Measurements from ENCODE around the gene CCDC12.
"Not testable (repeated sequence)": the region's sequence is repeated elsewhere in the genome, so short reads cannot be mapped to it uniquely, and the experiment has no call there.

Gene CCDC12

GRCh38 chr3:46970391-46971091 lies 6.0 kb downstream of the CCDC12 start:
- DNase-seq (ENCODE audit: low read depth), result no peak
- H3K4me3 ChIP-seq (ENCODE audit: low read depth, low read length), result no peak overlapping the region
- TF ChIP-seq CTCF (conservative IDR thresholded peaks at IDR 0.05; ENCODE audit: low read depth, low read length), result no peak

- no peak for DNase-seq (ENCODE audit: low read depth)
- no peak for TF ChIP-seq CTCF (conservative IDR thresholded peaks at IDR 0.05; ENCODE audit: low read depth, low read length)
These were observed 7.6 kb downstream of the CCDC12 start for GRCh38 chr3:46968783-46969428.

GRCh38 chr3:46966811-46967210 lies 9.7 kb downstream of the CCDC12 start:
- no peak overlapping the region for H3K4me3 ChIP-seq (ENCODE audit: low read depth, low read length)
- no peak for DNase-seq (ENCODE audit: low read depth)
- no peak for TF ChIP-seq CTCF (conservative IDR thresholded peaks at IDR 0.05; ENCODE audit: low read depth, low read length)

More at GRCh38 chr3:46968783-46969428, 7.6 kb downstream of the CCDC12 start:
- no peak overlapping the region for H3K4me3 ChIP-seq (ENCODE audit: low read depth, low read length)

- no peak for TF ChIP-seq CTCF (conservative IDR thresholded peaks at IDR 0.05; ENCODE audit: low read depth, low read length)
- DNase-seq (ENCODE audit: low read depth), result no peak
- no peak overlapping the region for H3K4me3 ChIP-seq (ENCODE audit: low read depth, low read length)
These were observed 11.4 kb downstream of the CCDC12 start for GRCh38 chr3:46965151-46965550.

- H3K4me3 ChIP-seq (ENCODE audit: low read depth, low read length); DNase-seq (ENCODE audit: low read depth): not testable (repeated sequence)
These were observed 12.4 kb downstream of the CCDC12 start for GRCh38 chr3:46964038-46964590.

GRCh38 chr3:46962990-46963389 lies 13.6 kb downstream of the CCDC12 start:
- H3K4me3 ChIP-seq (ENCODE audit: low read depth, low read length), result no peak overlapping the region
- no peak for DNase-seq (ENCODE audit: low read depth)
- TF ChIP-seq CTCF (conservative IDR thresholded peaks at IDR 0.05; ENCODE audit: low read depth, low read length), result no peak

- TF ChIP-seq CTCF (conservative IDR thresholded peaks at IDR 0.05; ENCODE audit: low read depth, low read length), result no peak
- H3K4me3 ChIP-seq (ENCODE audit: low read depth, low read length), result no peak overlapping the region
- no peak for DNase-seq (ENCODE audit: low read depth)
These were observed 14.1 kb downstream of the CCDC12 start for GRCh38 chr3:46962427-46962826.

All from choroid plexus epithelial cell (primary cell).